Suprapubic skin (tissue), 4 donors: ENCODE results near the gene CTSL.

Experiments used
- EP300 ChIP-seq: sonication (generic); formaldehyde crosslinking; IDR thresholded peaks from one replicate; pipeline ENCODE4 v1.6.1; 2017; ENCODE audit warnings: antibody characterized with exemption
- POLR2A ChIP-seq, 2 donors: fragments of 450-650 bp; IDR thresholded peaks; one replicate each; pipeline ENCODE4 v1.6.1; 2017; ENCODE audit warnings: antibody characterized with exemption in 2 of 2, mild to moderate bottlenecking in 2 of 2, moderate library complexity in 2 of 2
- POLR2AphosphoS5 ChIP-seq, 3 donors: sonication (generic); formaldehyde crosslinking; IDR thresholded peaks; one replicate each; pipeline ENCODE4 v1.6.1; 2017; ENCODE audit warnings: antibody characterized with exemption in 3 of 3
- TF ChIP-seq, protein P1 (sequence below), 2 donors: fragments of 200-600 bp in 1 of 2; fragments of 450-650 bp in 1 of 2; sonication (generic) in 1 of 2; IDR thresholded peaks; one replicate each; pipeline ENCODE4 v1.5.1; 2016 to 2019; ENCODE audit warnings: antibody characterized with exemption in 2 of 2, mild to moderate bottlenecking in 1 of 2, moderate library complexity in 1 of 2

GRCh38 chr9:87753313-87753712 is 27.4 kb downstream of the CTSL start:
- TF ChIP-seq POLR2A (IDR thresholded peaks at IDR 0.05), result no peak
- TF ChIP-seq, protein P1, sequence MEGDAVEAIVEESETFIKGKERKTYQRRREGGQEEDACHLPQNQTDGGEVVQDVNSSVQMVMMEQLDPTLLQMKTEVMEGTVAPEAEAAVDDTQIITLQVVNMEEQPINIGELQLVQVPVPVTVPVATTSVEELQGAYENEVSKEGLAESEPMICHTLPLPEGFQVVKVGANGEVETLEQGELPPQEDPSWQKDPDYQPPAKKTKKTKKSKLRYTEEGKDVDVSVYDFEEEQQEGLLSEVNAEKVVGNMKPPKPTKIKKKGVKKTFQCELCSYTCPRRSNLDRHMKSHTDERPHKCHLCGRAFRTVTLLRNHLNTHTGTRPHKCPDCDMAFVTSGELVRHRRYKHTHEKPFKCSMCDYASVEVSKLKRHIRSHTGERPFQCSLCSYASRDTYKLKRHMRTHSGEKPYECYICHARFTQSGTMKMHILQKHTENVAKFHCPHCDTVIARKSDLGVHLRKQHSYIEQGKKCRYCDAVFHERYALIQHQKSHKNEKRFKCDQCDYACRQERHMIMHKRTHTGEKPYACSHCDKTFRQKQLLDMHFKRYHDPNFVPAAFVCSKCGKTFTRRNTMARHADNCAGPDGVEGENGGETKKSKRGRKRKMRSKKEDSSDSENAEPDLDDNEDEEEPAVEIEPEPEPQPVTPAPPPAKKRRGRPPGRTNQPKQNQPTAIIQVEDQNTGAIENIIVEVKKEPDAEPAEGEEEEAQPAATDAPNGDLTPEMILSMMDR (IDR thresholded peaks at IDR 0.05), result no peak
- TF ChIP-seq EP300, result no peak
- no peak for TF ChIP-seq POLR2AphosphoS5 (IDR thresholded peaks at IDR 0.05)
